ENCODE data around the gene MDFIC.
A peak's percentile ranks its signal among the peaks of the same experiment; 100 is the strongest.

The MDFIC gene

DNA sequence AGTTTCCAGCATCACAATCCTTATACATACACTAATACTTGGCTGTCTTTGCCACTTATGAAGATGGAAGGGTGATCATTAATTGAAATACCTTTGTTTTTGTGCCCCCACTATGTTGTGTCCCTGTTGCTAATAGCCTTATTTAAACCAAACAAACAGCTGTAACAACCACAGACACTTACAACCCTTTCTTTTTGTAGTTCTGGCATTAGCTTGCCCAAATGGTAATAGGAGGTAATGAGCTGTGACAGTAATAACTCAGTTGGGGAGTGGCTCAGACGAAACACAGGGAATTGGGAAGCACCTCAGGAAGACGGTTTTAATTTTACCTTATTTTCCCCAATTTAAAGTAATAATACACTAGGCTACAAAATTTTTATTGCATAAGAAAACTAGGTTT is 83.4 kb downstream of the MDFIC start:
- DNase-seq: no peak

DNA sequence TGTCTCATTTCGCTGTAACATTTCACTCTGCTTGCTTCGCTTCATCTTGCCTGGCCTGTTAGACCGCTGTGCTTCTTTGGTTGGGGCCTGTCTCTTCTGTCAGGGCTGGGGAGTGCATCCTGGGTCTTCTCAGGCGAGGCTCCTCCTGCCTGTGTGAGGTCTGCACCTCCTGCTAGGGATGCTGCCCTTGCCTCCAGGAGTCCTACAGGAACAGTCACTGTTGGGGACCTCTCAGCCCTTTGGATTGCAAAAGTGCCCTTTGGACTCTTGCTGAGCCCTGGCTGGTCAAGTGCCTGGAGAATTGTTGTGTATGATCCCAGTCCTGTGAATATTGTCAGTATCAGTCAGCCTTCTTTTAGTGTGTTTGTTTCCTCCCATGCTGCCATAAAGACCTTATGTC is 84.1 kb downstream of the MDFIC start:
- DNase-seq: no peak

DNA sequence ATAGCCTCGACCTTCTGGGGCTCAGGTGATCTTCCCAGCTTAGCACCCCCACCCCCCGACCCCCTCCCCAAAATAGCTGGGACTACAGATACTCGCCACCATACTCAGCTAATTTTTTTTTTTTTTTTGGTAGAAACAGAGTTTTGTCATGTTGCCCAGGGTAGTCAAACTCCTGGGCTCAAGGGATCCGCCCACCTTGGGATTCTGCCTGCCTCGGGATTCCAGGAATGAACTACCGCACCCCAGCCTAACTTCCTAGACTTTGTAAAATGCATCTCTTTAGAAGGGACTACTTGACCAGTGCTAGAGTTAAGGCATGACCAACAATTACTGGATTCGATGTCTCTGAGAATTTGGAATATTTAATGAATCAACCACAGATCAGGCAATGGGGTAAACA is 85.9 kb downstream of the MDFIC start:
- no peak for DNase-seq

DNA sequence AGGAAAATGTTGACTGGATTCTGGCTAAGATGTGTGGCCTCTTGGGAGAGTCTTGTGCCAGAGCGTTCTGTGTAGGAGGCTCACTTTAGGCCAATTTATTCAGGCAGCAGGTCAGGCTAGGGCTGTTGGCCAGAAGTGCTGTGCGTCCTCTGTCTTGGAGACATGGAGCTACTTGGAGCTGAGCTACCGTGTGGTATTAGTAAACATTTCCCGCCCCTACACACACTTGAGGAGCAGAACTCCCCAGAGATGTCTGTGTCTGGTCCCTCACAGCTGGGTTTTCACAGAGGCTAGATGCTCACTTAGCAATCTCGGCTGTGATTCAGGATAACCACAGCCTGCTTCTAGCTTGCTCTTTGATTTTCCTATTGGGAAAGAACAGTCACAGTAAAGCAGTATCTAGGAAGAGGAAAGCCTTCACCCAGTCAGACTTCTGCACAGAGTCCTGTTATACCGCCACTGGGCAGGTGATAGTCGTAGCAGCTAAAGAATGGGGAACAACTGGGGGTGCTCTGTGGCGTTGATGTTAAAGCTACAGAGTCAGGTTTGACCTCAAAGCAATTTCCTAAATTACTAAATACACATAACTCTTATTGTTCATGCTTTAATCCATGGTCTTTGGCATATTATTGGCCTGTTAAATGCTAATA is 86.7 kb downstream of the MDFIC start:
- DNase-seq: peak; percentile 24

DNA sequence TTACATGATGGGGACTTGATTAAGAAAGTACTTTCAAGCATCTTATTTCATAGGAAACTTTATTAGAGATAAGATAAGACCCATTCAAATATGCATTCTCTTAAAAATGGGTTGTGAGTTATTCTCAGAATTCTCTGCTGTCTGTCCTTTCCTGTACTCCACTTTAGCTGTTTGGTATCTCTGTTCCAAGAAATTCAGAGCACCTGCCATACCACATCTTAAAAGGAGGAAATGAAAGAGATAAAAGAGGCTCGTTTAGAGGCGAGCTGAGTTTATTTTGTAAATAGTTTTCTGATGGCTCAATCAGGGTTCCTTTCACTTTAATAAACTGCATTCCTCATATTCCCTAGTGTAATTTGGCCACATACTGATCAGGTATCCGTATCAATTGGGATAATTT is 87.2 kb downstream of the MDFIC start:
- DNase-seq: no peak

DNA sequence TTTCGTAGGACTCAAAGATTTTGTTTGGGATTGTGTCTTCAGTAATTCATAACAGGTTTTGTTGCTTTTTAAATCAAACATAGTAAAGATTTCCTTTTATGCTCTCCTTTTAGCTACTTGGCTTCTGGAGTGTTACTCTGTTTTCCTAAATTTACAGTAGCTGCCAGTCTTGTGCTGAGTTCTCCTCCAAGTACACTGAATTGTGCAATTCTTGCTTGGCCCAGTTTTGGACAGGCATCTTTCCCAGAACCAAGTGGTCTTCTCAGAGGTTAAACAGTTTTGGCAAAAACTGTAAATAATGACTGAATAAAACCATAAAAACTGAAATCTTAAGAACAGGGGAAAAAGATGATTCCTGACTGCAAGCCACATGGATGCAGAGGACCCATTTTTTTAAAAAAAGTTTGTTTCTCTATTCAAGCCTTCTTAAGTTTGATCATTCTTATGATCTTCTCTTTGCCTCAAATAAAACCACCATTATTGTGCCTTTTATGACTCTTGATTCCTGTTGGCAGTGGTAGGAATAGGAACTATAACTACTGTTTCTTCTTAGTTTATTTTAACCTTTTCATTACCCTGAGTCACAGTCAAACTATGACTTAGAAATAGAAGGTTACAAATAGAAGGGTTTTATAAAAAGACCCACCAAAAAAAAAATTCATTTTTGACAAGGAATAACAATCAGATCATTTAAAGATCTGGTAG is 88.0 kb downstream of the MDFIC start:
- DNase-seq: no peak

DNA sequence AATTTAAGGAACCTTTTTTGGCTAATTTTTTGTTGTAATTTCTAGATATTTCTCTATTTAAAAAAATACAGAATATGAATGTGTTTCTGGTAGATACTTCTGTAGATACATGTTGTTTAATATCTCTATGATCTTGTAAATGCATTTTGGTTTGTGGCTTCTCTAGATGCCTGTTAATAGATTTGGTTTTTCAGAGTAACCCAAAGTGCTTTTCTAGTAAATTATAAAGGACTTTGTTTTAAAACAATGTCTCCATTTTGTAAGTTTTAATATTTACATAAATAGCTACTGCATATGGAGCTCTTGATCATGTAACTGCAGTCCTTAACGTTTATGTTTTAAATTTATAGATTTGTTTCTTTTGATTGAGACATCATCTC is 88.5 kb downstream of the MDFIC start:
- DNase-seq: no peak

DNA sequence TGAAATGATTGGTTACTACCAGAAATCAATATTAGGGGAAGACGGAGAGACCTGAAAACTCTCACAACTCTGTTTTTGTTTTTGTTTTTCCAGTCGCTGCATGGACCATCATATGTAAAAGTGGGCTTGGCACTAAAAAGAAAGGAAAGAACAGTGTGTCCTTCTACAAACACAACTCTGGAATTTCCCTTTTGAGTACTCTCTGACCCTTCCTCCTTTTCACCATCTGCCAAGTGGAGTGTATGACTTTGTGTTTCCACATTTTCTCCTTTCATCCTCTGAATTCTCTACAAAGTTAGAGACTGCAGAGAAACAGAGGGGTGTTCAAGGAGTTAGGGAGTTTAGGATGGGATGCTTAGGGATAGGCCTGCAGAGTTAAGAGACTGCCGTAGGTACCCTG is 92.0 kb downstream of the MDFIC start:
- DNase-seq: no peak

DNA sequence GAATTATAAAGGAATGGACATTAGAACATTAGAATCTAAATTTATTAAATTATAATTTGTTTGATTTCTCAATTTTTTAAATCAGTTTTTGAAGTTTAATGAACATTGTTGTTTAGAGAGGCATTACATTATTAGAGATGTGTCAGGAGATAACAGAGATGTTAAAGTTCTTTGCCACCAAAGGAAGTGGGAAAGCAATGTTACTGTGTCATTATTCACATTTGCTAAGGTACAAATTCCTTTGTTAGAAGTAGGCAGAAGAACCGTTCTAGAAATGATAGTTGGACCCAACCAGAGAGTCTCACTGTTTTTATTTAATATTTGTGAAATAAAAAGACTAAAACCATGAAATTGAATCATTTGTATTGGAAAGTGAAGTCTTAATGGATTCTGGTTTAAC is 92.9 kb downstream of the MDFIC start:
- DNase-seq: no peak

DNA sequence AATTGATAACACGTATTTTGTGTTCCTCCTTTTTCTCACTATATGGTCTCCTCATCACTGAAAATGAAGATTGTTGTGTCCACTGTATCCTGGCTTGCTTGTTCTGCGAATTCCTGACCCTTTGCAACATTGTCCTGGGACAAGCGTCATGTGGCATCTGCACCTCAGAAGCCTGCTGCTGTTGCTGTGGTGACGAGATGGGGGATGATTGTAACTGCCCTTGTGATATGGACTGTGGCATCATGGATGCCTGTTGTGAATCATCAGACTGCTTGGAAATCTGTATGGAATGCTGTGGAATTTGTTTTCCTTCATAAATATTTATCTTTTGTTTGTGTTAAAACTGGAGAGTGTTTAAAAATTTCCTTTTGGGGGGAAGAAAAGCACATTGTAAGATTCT is 93.7 kb downstream of the MDFIC start:
- DNase-seq: no peak

DNA sequence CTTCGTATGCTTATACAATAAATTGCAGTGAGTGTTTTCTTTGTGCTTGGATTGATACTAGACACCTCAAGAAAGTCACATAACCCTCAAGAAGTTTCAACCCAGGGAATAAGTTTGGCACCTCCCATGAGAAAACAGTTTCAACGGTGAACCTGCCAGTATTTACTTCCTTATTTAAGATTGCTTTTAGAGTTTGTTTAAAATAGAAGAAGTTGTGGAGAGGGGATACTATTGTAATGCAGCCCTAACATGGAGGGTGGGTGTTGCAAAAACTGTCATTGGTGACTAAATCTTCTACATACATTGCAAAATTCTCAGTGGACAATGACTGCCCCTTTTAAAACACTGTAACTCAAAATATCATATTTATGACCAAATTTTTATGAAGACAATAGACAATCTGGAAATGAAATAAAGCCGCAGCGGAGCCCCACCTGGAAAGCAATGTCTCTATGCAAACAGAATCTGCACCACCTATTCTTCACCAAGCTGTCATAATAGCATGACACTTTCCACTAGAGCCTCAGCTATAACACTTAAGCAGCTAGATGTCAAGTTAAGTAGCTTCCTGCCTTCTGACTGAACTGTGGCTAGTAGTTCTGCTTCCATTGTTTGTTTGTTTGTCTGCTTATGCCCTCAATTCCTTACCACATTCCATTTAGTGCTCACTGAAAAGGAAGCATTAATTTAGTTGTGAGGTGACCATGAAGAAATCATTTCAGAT is 98.2 kb downstream of the MDFIC start:
- DNase-seq: no peak

DNA sequence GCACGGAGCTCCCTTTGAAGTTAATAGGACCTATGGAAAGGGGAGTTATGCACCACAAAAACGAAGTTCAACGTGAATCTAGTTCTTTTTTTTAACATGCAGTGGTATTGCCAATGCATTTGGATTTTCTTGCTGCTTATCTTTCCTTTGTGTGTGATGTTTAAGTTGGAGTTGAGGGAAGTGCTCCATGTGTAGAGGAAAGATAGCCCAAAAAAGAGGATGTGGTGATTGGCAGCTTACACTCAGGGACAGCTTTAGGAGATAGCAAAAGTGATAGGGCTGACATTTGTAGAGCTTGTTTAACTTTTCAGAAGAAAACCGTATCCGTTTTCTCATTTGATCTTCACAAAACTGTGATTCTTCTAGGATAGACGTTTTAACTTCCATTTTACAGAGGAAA is 101.3 kb downstream of the MDFIC start:
- no peak for DNase-seq

DNA sequence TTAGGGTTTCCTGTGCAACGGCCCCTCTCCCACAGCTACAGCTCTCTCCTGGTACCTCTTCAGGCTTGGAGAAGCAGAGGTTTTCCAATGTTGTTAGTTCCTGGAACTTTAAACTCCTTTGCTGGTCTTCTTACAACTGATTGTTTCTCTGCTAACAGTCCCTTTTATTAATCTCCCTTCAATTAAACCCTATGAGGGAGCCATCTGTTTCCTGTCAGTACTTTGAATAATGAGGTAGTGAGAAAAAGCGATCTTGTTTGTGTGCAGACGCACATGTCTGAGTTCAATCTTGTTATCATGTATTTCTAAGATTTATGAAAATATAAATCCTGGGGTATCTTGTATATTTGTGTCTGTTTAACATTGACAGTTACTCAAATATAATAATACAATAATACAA is 102.4 kb downstream of the MDFIC start:
- no peak for DNase-seq

DNA sequence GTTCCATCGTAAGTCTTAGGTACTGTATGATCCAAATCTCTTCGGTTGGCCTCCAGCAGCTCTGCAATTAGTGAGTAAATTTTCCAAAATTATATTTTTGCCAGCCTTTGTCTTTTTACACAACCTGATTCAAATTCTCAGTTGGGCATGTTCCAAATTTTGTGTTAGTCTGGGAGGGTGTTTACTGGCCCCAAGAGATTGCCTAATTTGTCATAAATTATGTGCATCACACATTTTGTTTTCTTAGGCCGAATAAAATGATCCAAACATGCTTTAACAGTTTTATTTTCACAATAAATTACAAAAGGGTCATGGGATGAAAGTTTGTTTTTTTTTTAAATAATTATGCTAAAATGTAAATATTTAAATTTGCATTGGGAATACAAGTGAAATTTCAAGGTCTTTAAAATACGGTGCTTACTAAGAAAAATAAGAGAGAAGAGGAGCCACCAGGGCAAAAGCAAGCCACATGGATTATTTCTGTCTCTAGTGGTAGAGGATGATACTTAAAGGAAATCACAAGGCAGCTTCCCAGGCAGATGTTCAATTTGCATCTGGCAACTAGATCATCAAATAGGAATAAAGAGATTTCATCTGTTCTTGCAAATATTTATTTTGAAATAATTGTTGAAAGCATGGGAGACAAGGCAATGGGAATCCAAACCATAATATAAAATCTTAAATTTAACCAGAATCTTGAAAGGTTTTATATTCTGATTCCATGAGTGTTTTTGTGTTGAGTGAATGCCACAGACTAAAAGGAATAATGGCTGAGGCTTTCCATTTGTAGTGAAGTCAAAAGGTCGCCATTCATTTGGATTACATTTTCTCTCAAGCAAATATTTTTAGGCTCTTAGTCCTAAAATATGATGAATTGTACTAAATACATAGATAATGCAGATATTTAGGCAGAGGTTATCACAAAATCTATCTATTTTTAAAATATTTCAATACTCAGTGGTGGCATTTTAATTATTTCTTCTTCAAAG is 111.1 kb downstream of the MDFIC start:
- no peak for DNase-seq

DNA sequence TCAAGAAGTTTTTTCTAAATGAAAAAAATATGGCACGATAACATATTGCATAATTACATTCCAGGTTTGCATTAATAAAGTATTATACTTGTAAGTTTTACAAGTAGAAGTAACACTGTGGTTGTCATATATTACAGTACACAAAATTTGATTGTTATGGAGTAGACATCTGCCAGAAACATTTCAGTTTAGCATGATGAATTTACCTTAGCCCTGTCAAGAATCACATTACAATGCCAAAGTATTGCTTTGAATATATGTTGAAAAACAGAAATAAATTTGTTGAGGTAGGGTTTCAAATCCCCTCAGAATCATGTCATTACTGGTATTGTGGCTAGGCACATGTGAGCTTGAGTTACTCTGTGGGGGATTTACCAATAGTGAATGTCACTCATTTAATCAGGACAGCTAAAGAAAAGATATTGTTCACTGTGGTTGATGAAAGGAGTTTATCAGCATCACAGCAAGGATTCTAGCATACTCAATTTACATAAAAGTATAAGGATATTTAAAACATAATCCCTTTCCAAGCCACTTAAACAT is 112.1 kb downstream of the MDFIC start:
- no peak for DNase-seq

DNA sequence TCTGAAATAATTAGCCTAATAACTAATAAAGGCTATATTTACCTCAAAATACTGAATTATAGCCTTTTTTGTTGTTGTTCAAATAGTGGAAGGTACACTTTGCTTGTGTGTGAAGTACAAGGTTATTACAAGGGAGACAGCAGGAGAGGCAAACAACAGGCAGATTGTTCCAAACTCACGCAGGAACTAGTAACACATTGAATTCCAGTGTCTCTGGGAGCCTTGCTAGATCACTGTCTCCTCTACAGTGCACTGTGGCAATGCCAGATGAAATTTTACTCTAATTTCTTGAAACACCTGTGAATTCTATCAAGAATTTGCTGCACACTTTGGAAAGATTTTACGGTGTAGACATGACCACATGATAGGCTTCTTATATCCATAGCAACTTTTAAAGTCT is 112.6 kb downstream of the MDFIC start:
- no peak for DNase-seq

DNA sequence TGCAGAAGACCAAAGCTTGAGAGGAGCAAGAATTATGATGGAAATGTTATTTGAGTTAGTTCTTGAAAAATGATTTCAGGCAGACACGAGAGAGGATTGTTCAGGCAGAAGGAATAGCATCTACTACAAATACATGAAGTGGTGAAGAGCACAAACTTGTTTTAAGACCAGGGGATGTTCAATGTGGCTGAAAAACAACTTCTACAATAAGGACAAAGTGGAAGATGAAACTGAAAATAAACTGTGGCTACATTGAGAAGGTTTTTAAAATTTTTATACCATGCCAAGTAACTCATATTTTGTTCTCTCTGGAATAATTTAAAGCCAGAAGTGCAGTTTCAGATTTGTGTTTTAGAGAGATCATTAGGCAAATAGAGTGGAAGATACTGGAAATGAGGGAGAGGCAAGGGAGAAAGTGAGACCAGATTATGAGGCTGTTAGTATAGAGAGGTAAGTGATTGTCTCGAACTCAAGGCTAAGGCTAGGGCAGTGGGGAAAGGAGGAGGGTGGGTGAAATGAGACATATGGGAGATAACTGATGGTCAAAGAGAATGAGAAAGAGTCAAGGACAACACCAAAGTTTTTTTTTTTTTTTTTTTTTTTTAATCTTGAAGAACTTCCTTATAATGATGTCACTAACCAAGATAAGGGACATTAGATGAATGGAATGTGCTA is 115.4 kb downstream of the MDFIC start:
- no peak for DNase-seq

DNA sequence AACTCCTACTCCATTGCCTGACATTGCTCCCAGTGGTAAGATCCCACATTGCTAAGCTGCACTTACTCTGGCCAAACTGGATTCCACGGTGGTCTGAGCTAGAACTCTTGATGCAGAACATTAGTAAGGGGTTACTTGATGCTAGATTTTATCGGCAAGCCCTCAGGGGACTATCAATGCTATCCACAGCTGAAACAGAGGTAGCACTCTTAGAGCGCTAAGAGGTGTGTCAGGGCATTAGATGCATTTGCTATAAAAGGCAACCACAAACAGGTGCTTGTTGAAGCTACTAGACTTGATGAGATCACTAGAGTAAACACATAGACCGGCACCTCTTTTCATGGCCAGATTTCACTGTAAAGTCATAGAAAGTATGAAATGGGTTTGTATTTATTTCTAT is 116.3 kb downstream of the MDFIC start:
- DNase-seq: no peak

DNA sequence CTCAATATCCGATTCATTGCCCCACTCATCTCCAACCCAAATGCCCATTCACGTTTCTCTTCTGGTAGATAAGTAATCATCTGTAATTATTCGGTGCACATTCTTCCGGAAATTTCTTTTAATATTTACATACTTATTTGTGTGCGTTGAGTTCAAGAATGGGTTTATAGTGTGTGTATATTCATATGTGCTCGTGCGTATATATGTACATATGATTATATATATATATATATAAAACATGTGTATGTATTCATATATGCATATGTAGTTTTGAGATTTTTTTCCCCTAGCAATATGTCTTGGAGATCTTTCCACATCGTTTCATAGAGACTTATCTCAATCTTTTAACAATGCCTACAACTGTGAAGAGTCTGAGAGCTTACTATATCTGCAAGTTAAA is 118.2 kb downstream of the MDFIC start:
- DNase-seq: no peak

DNA sequence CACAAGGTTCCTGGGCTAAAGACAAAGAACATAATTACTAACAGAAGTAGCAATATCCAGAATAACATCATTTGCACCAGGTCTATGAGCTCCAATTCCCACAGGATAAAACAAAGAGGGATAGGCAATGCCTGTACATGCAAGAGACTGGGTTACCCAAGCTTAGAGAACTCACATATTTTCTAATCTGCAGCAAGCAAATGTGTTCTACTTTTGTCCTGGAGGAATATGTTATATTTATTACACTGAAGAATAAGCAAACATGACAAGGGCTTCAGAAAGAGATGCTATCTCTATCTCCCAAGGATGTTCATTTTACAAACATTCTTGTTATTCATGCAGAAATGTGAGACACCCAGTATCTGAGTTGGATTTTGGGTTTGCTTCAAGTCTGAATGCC is 118.6 kb downstream of the MDFIC start:
- no peak for DNase-seq

DNA sequence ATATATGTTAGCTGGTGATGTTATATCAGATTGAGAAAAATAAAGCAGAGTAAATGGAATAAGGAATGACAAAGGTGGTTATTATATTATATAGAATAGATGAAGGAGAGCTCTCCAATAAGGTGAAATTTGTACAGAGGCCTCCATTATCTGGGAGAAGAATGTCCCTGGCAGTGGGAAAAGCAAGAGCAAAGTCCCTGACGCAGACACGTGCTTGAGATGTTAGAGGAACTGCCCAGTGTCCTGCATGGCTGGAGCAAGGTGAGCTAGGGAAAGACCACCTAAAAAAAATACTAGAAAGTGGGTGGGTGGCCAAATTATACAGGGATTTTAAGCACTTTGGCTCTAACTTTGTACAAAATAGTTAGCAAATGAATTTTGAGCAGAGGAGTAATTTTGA is 120.7 kb downstream of the MDFIC start:
- no peak for DNase-seq

DNA sequence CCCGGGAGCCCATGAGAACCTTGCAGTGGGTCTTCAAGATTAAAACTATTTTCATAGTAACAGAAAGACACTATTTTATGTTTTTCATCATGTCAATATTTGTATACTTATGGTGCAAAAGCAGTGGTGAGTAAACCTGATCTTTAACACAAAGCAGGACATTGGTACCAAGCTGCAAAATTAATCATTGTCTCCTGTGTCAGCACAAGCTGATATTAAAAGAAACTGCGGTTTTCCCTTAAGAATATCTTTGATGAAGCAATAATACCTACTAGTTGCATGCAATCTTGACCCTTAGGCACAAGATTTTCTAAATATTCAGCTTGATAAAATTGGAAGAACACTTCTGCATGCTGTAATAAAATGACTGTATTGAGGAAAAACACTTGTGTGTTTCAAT is 121.7 kb downstream of the MDFIC start:
- DNase-seq: no peak

Measured in NCI-H2171 (cell line).